HFFc6 (cell line): ENCODE measurements around the gene ZGRF1. TPM values are rescaled to one million over a fixed set of nuclear protein-coding genes. Genes with fewer than 3 reads are reported as not detected.
"Not testable (repeated sequence)": the region's sequence is repeated elsewhere in the genome, so short reads cannot be mapped to it uniquely, and the experiment has no call there.

Experiments
- DNase-seq: peaks from one replicate; pipeline ENCODE4 v3.0.0-alpha.2; 2018
- H3K27ac Mint-ChIP-seq: 2 replicates; pipeline ENCODE4 v1.8.0; 2020; ENCODE audit warnings: mild to moderate bottlenecking, mixed read lengths
- H3K27me3 Mint-ChIP-seq: 2 replicates; pipeline ENCODE4 v1.8.0; 2021; ENCODE audit warnings: mild to moderate bottlenecking, moderate library complexity, mixed read lengths; ENCODE audit not compliant: insufficient read depth
- H3K36me3 Mint-ChIP-seq: 2 replicates; pipeline ENCODE4 v1.8.0; 2021; ENCODE audit warnings: low read depth, mixed read lengths
- H3K4me1 Mint-ChIP-seq: 2 replicates; pipeline ENCODE4 v1.8.0; 2020; ENCODE audit warnings: low read depth, mixed read lengths
- H3K4me3 Mint-ChIP-seq: 2 replicates; pipeline ENCODE4 v1.8.0; 2020; ENCODE audit warnings: mild to moderate bottlenecking, moderate library complexity, mixed read lengths
- H3K9me3 Mint-ChIP-seq: 2 replicates; pipeline ENCODE4 v1.8.0; 2020; ENCODE audit warnings: mild to moderate bottlenecking, mixed read lengths
- total RNA-seq, 6 experiments: library from RNA; stranded (reverse); fragmentation: NEBNext Ultra II Directional; extraction: Animal tissue kit (Norgen Biotek cat#: 25700); gene quantifications; 2 replicates in 1 of 6; 3 replicates in 5 of 6; pipeline ENCODE4 v1.2.3, GENCODE V29; 2021
- TF ChIP-seq, protein P1 (sequence below): fragments of 200-600 bp; sonication (generic); IDR thresholded peaks from 2 replicates; pipeline ENCODE4 v1.5.0; 2021; ENCODE audit warnings: antibody characterized with exemption, mild to moderate bottlenecking

ZGRF1 gene
- total RNA-seq, 6 experiments from 2014 or later, result 3.7 to 7.3 (median 6.6) TPM

DNA sequence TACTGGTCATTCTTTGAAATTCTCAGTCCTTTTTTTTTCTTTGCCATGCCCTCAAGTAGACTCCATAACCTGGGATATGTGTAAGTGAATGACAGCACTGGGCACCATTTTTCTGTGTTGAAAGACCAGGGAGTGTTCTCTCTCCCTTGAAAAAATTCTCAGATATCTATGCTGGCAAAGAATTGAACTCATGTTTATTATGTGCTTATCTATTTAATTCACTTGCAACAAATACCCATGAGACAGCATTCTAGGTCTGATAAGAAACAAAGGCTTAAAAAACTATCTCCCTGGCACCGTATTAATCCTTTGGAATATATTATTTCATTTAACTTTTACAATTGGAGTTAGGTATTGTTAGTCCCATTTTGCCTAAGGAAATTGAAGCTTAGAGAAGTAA lies 37.0 kb upstream of the ZGRF1 start:
- no peak for DNase-seq
- H3K27ac Mint-ChIP-seq, result no peak overlapping the region
- no peaks in the 10 kb centered on the region for H3K4me1 Mint-ChIP-seq
- TF ChIP-seq, protein P1, sequence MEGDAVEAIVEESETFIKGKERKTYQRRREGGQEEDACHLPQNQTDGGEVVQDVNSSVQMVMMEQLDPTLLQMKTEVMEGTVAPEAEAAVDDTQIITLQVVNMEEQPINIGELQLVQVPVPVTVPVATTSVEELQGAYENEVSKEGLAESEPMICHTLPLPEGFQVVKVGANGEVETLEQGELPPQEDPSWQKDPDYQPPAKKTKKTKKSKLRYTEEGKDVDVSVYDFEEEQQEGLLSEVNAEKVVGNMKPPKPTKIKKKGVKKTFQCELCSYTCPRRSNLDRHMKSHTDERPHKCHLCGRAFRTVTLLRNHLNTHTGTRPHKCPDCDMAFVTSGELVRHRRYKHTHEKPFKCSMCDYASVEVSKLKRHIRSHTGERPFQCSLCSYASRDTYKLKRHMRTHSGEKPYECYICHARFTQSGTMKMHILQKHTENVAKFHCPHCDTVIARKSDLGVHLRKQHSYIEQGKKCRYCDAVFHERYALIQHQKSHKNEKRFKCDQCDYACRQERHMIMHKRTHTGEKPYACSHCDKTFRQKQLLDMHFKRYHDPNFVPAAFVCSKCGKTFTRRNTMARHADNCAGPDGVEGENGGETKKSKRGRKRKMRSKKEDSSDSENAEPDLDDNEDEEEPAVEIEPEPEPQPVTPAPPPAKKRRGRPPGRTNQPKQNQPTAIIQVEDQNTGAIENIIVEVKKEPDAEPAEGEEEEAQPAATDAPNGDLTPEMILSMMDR, result no peak
- H3K9me3 Mint-ChIP-seq, result no peaks in the 10 kb centered on the region
- H3K36me3 Mint-ChIP-seq, result no peaks in the 10 kb centered on the region
- H3K27me3 Mint-ChIP-seq, result peaks cover 4% of the 10 kb centered on the region; the same call in 1 of the 2 replicates
- no peak overlapping the region for H3K4me3 Mint-ChIP-seq

DNA sequence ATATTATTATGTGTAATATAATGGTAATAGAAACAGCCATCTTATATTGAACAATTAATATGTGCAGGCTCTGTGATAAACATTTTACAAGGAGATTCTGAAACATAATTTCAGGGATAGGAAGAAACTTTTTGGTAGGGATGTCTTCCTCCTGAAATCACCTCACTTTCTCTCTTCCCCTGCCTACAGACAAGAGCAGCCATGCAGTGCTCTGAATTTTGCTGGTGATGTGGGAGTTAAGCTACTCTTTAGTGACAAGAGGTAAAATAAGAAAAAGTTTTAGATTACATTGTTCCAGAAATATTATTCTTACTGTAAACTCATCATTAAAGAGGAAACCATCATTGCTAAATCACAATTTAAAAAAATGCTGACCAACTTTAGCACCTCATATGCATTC lies 36.4 kb upstream of the ZGRF1 start:
- peaks cover 4% of the 10 kb centered on the region; the same call in 1 of the 2 replicates for H3K27me3 Mint-ChIP-seq
- no peak overlapping the region for H3K27ac Mint-ChIP-seq
- H3K4me1 Mint-ChIP-seq, result no peaks in the 10 kb centered on the region
- no peaks in the 10 kb centered on the region for H3K9me3 Mint-ChIP-seq
- no peaks in the 10 kb centered on the region for H3K36me3 Mint-ChIP-seq
- no peak for DNase-seq
- H3K4me3 Mint-ChIP-seq, result no peak overlapping the region
- TF ChIP-seq, protein P1, result no peak

DNA sequence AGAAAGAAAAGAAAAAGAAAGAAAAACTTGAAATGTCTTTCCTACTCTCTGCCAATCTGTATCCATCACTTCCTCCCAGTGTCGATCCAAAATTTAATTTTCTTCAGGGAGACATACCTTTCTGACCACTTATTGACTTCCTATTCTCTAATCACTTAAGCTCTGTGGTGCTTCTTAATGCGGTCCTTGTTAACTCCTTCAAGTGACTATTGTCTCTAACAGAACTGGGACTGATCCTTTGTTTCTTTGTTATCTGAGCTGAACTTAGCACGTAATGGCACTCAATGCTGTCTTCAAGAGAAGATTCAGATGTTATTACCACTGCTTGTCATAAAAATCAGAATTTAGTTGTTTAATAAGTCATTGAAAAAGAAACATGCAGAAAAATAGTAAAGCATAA lies 31.4 kb upstream of the ZGRF1 start:
- Mint-ChIP-seq H3K36me3 (no peaks in the 10 kb centered on the region), H3K9me3 (no peaks in the 10 kb centered on the region), H3K27me3 (peaks cover 2% of the 10 kb centered on the region; the same call in 1 of the 2 replicates), H3K4me1 (no peaks in the 10 kb centered on the region), H3K4me3 (no peak overlapping the region), H3K27ac (no peak overlapping the region)
- TF ChIP-seq, protein P1, result no peak
- no peak for DNase-seq

- no peak overlapping the region for H3K4me3 Mint-ChIP-seq
- DNase-seq, result no peak
- H3K27me3 Mint-ChIP-seq, result no peaks in the 10 kb centered on the region
- no peaks in the 10 kb centered on the region for H3K36me3 Mint-ChIP-seq
- H3K27ac Mint-ChIP-seq, result no peak overlapping the region
- no peaks in the 10 kb centered on the region for H3K4me1 Mint-ChIP-seq
- no peaks in the 10 kb centered on the region for H3K9me3 Mint-ChIP-seq
- TF ChIP-seq, protein P1, result no peak
Measured at GRCh38 chr4:112664611-112665010, 27.9 kb upstream of the ZGRF1 start.

DNA sequence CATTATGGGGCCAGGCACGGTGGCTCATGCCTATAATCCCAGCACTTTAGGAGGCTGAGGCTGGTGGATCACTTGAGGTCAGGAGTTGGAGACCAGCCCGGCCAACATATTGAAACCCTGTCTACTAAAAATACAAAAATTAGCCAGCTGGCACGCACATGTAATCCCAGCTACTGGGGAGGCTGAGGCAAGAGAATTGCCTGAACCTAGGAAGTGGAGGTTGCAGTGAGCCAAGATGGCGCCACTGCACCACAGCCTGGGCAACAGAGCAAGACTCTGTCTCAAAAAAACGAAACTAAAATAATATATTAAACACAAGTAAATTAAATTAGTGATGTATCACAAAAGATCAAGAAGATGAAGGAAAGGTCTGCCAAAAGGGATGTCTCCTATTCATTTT lies 19.4 kb upstream of the ZGRF1 start:
- not testable (repeated sequence) for H3K9me3 Mint-ChIP-seq, H3K4me3 Mint-ChIP-seq, H3K27ac Mint-ChIP-seq, H3K27me3 Mint-ChIP-seq, DNase-seq, H3K4me1 Mint-ChIP-seq
- peaks cover 14% of the 10 kb centered on the region for H3K36me3 Mint-ChIP-seq

GRCh38 chr4:112655270-112655669 lies 18.6 kb upstream of the ZGRF1 start:
- no peak overlapping the region for H3K27ac Mint-ChIP-seq
- TF ChIP-seq, protein P1, result no peak
- H3K36me3 Mint-ChIP-seq, result peaks cover 14% of the 10 kb centered on the region
- H3K4me1 Mint-ChIP-seq, result no peaks in the 10 kb centered on the region
- no peaks in the 10 kb centered on the region for H3K27me3 Mint-ChIP-seq
- H3K9me3 Mint-ChIP-seq, result no peaks in the 10 kb centered on the region
- no peak for DNase-seq
- H3K4me3 Mint-ChIP-seq, result no peak overlapping the region
